ENCODE measurements around the gene SLC1A5. TPM values are rescaled to one million over a fixed set of nuclear protein-coding genes. Genes with fewer than 3 reads are reported as not detected.

SLC1A5 gene
- total and polyA plus RNA-seq, 11 donors: 3.7 to 22.4 (median 8.9) TPM

GRCh38 chr19:46755853-46756543 lies 32.4 kb downstream of the SLC1A5 start:
- intact Hi-C loops (cut with DNase I): loop anchor here in 9 of 10 donors (2.0 to 10.0 kb wide), 7 partner anchors 33 to 279 kb away; partner anchors contain the start of gene SLC1A5 (in 1 of the 9)
- H3K4me1 ChIP-seq: peaks cover 0 to 35% (median 6%) of the 10 kb centered on the region in 12 donors

GRCh38 chr19:46755077-46755852 lies 33.1 kb downstream of the SLC1A5 start:
- Histone ChIP-seq H3K27me3 (no peaks in the 10 kb centered on the region), H3K9me3 (no peaks in the 10 kb centered on the region), H3K27ac (peak overlapping the region in 2 of 12 donors; percentile 19 to 60), H3K4me1 (peaks cover 0 to 35% (median 6%) of the 10 kb centered on the region in 12 donors), H3K36me3 (peaks cover 0 to 38% (median 15%) of the 10 kb centered on the region in 9 donors), H3K4me3 (no peak overlapping the region)
- ATAC-seq (peak in 2 of 4 donors; percentile 6 to 17), DNase-seq (peak in 1 of 5 donors; percentile 40)
- TF ChIP-seq POLR2A (IDR thresholded peaks at IDR 0.05) (no peak), CTCF (IDR thresholded peaks at IDR 0.05) (no peak)
- intact Hi-C loops (cut with DNase I): loop anchor here in 6 of 10 donors (5.0 to 10.0 kb wide), 4 partner anchors 82 to 280 kb away; no protein-coding TSS in a partner anchor
- 74 to 83% (median 82%) methylated on average over 34 to 39 of the region's 39 CpGs for WGBS, 4 donors

More at GRCh38 chr19:46755853-46756543, 32.4 kb downstream of the SLC1A5 start:
- no peaks in the 10 kb centered on the region for H3K27me3 ChIP-seq
- peaks cover 0 to 31% (median 15%) of the 10 kb centered on the region in 9 donors for H3K36me3 ChIP-seq
- DNase-seq (no peak), ATAC-seq (peak in 1 of 4 donors; percentile 3)
- H3K27ac ChIP-seq: no peak overlapping the region
- WGBS, 4 donors: 91 to 95% (median 92%) methylated on average over 39 to 86 of the region's 86 CpGs
- TF ChIP-seq POLR2A (IDR thresholded peaks at IDR 0.05) (no peak), CTCF (IDR thresholded peaks at IDR 0.05) (no peak)
- no peaks in the 10 kb centered on the region for H3K9me3 ChIP-seq
- no peak overlapping the region for H3K4me3 ChIP-seq

GRCh38 chr19:46753420-46754155 lies 34.8 kb downstream of the SLC1A5 start:
- no peaks in the 10 kb centered on the region for H3K27me3 ChIP-seq
- H3K4me1 ChIP-seq: peaks cover 0 to 25% (median 4%) of the 10 kb centered on the region in 12 donors
- no peaks in the 10 kb centered on the region for H3K9me3 ChIP-seq
- DNase-seq: no peak
- peaks cover 0 to 51% (median 24%) of the 10 kb centered on the region in 9 donors for H3K36me3 ChIP-seq
- intact Hi-C loops (cut with DNase I): loop anchor here in 5 of 10 donors (10.0 kb wide), 2 partner anchors 241 to 281 kb away; no protein-coding TSS in a partner anchor
- no peak overlapping the region for H3K4me3 ChIP-seq
- TF ChIP-seq POLR2A (IDR thresholded peaks at IDR 0.05) (no peak), CTCF (IDR thresholded peaks at IDR 0.05) (peak; percentile 20 to 61 (median 45))
- 29 to 49% (median 33%) methylated on average over 2 to 4 of the region's 4 CpGs for WGBS, 4 donors
- H3K27ac ChIP-seq: no peak overlapping the region
- peak in 2 of 4 donors; percentile 13 to 19 for ATAC-seq
